K562 (cell line): ENCODE data around the gene KANK2. TPM values are rescaled to one million over a fixed set of nuclear protein-coding genes. Genes with fewer than 3 reads are reported as not detected.

ENCODE experiments used
- ATAC-seq: fragments of 200-7000 bp; cut with Tn5 transposase; 3 replicates; pipeline ENCODE4 v1.9.1; 2020; ENCODE audit warnings: moderate library complexity
- BruUV-seq: library from RNA; stranded (reverse); fragments of 400-500 nt; replicated peaks from 2 replicates; lab custom pipeline; 2021; lab: Mats Ljungman, UMichigan
- CTCF ChIA-PET: fragments of 300-600 bp; formaldehyde crosslinking; extraction: SDS; loops from one replicate; lab custom pipeline; 2021; ENCODE audit warnings: low intra/inter-chr PET ratio; lab: Yijun Ruan, JAX
- POLR2A ChIA-PET: fragments of 300-600, 350-650 bp; sonication (Branson Sonifier 250); formaldehyde crosslinking; extraction: SDS; loops from one replicate; lab custom pipeline; 2021; ENCODE audit warnings: antibody characterized with exemption, inconsistent platforms; lab: Yijun Ruan, JAX
- DNase-seq, 4 experiments: peaks; one replicate each; pipeline versions ENCODE4 v3.0.0 to v3.0.0-alpha.2; 2011 to 2018; ENCODE audit warnings: low spot score in 3 of 4, mixed read lengths in 3 of 4; ENCODE audit errors: extremely low read depth in 1 of 4
- FAIRE-seq: peaks from 2 replicates; lab custom pipeline; 2011; peaks lifted over from hg19 to GRCh38; lab: Jason Lieb, UNC
- H2AFZ ChIP-seq: 2 replicates; pipeline ENCODE4 v1.6.0; 2011; ENCODE audit warnings: low read depth, low read length, control low read depth, inconsistent platforms
- H3K27ac ChIP-seq: fragments of 200-600 bp; 3 replicates; pipeline ENCODE4 v1.8.0; 2011; ENCODE audit warnings: low read depth, mild to moderate bottlenecking, control low read depth, inconsistent platforms, low read length, moderate library complexity, mixed read lengths; ENCODE audit errors: extremely low read depth
- H3K27me3 ChIP-seq, 2 experiments: fragments of 300-600 bp in 1 of 2; 2 replicates in 1 of 2; 3 replicates in 1 of 2; pipeline versions ENCODE4 v1.6.0 to v1.8.0; 2011; ENCODE audit warnings: inconsistent platforms in 2 of 2, low read length in 2 of 2, mild to moderate bottlenecking in 1 of 2, mixed read lengths in 1 of 2, moderate library complexity in 1 of 2; ENCODE audit not compliant: control insufficient read depth in 2 of 2, insufficient read depth in 2 of 2
- H3K36me3 ChIP-seq: fragments of 300-600 bp; 3 replicates; pipeline ENCODE4 v1.8.0; 2011; ENCODE audit warnings: mild to moderate bottlenecking, low read length, inconsistent platforms; ENCODE audit not compliant: control insufficient read depth, insufficient read depth
- H3K4me1 ChIP-seq, 2 experiments: fragments of 200-600 bp in 1 of 2; replicated peaks in 1 of 2; 2 replicates in 1 of 2; 3 replicates in 1 of 2; pipeline versions ENCODE4 v1.5.1 to v1.8.0; 2011; ENCODE audit warnings: inconsistent platforms in 2 of 2, low read length in 2 of 2, mild to moderate bottlenecking in 1 of 2, mixed read lengths in 1 of 2, moderate library complexity in 1 of 2; ENCODE audit not compliant: control insufficient read depth in 2 of 2, insufficient read depth in 2 of 2
- H3K4me2 ChIP-seq: 2 replicates; pipeline ENCODE4 v1.6.1; 2011; ENCODE audit warnings: low read length, control low read depth, inconsistent platforms, mixed read lengths; ENCODE audit not compliant: insufficient read depth
- H3K4me3 ChIP-seq: fragments of 200-600 bp; sonication (generic), shearing (Covaris generic); 2 replicates; pipeline ENCODE4 v1.5.1; 2016; ENCODE audit warnings: control low read depth, inconsistent platforms
- H3K79me2 ChIP-seq: fragments of 200-600 bp; 3 replicates; pipeline ENCODE4 v1.8.0; 2011; ENCODE audit warnings: low read length, inconsistent platforms; ENCODE audit not compliant: control insufficient read depth, insufficient read depth
- H3K9ac ChIP-seq, 2 experiments: 2 replicates each; pipeline versions ENCODE4 v1.6.0 to v1.6.1; 2011; ENCODE audit warnings: low read depth in 2 of 2, low read length in 2 of 2, control low read depth in 1 of 2, inconsistent platforms in 1 of 2, mild to moderate bottlenecking in 1 of 2, mixed read lengths in 1 of 2; ENCODE audit not compliant: insufficient read depth in 1 of 2
- H3K9me1 ChIP-seq: one replicate; pipeline ENCODE4 v1.6.0; 2011; ENCODE audit warnings: inconsistent platforms, mild to moderate bottlenecking, low read length, moderate library complexity; ENCODE audit not compliant: control insufficient read depth, insufficient read depth
- H3K9me3 ChIP-seq: replicated peaks from 2 replicates; pipeline ENCODE4 v1.5.1; 2011; ENCODE audit warnings: low read depth, low read length, inconsistent platforms; ENCODE audit not compliant: control insufficient read depth, insufficient read depth
- H4K20me1 ChIP-seq: replicated peaks from 2 replicates; pipeline ENCODE4 v1.6.1; 2011; ENCODE audit warnings: low read length, inconsistent platforms, mixed read lengths; ENCODE audit not compliant: control insufficient read depth, insufficient read depth
- FOXK1 ChIP-seq: sonication (generic); formaldehyde crosslinking; IDR thresholded peaks from 2 replicates; pipeline ENCODE4 v1.8.0; 2022; ENCODE audit warnings: missing genetic modification reagents, mild to moderate bottlenecking, borderline replicate concordance
- FOXO4 ChIP-seq: fragments of 450-650 bp; formaldehyde crosslinking; IDR thresholded peaks from 2 replicates; pipeline ENCODE4 v1.4.0; 2020; ENCODE audit warnings: mild to moderate bottlenecking, moderate library complexity
- FUS ChIP-seq: fragments of 200-400 bp; formaldehyde crosslinking; optimal IDR thresholded peaks from 2 replicates; pipeline ENCODE3; 2017; ENCODE audit warnings: low read depth, low read length
- HLTF ChIP-seq: fragments of 450-650 bp; IDR thresholded peaks from 2 replicates; pipeline ENCODE4 v1.6.1; 2016
- IRF1 ChIP-seq: sonication (generic); formaldehyde crosslinking; IDR thresholded peaks from 2 replicates; pipeline ENCODE4 v1.8.0; 2022; ENCODE audit warnings: missing genetic modification reagents, mild to moderate bottlenecking, borderline replicate concordance
- MAX ChIP-seq: sonication (generic); formaldehyde crosslinking; IDR thresholded peaks from 2 replicates; pipeline ENCODE4 v1.9.0; 2022; ENCODE audit warnings: mild to moderate bottlenecking, missing genetic modification reagents
- POLR3A ChIP-seq: IDR thresholded peaks from 2 replicates; pipeline ENCODE4 v1.6.1; 2011; ENCODE audit warnings: borderline replicate concordance, mild to moderate bottlenecking, moderate library complexity; ENCODE audit not compliant: insufficient read length, insufficient read depth; ENCODE audit errors: extremely low read depth
- POLR3G ChIP-seq: IDR thresholded peaks from 2 replicates; pipeline ENCODE4 v1.6.1; 2011; ENCODE audit not compliant: insufficient read length, insufficient replicate concordance; ENCODE audit errors: extremely low read depth
- TBL1XR1 ChIP-seq, 2 experiments: IDR thresholded peaks; 2 replicates each; pipeline ENCODE4 v1.6.1; 2012; ENCODE audit warnings: improper control_type of control experiment in 2 of 2, low read length in 2 of 2, mild to moderate bottlenecking in 1 of 2
- ZKSCAN3 ChIP-seq: fragments of 250-450 bp; sonication (Bioruptor Pico); IDR thresholded peaks from 2 replicates; pipeline ENCODE4 v1.4.0; 2020
- ZNF263 ChIP-seq: sonication (generic); formaldehyde crosslinking; IDR thresholded peaks from 2 replicates; pipeline ENCODE4 v1.8.0; 2022; ENCODE audit warnings: mild to moderate bottlenecking, missing genetic modification reagents, borderline replicate concordance
- ZNF408 ChIP-seq: fragments of 250-450 bp; sonication (Bioruptor Pico); IDR thresholded peaks from 2 replicates; pipeline ENCODE4 v1.4.0; 2020; ENCODE audit warnings: low read depth, mild to moderate bottlenecking, moderate library complexity
- ZNF444 ChIP-seq: fragments of 250-450 bp; sonication (Bioruptor Pico); IDR thresholded peaks from 2 replicates; pipeline ENCODE4 v1.4.0; 2020; ENCODE audit warnings: mild to moderate bottlenecking, moderate library complexity
- ZNF699 ChIP-seq: fragments of 250-450 bp; sonication (Bioruptor Pico); IDR thresholded peaks from 2 replicates; pipeline ENCODE4 v1.8.0; 2021; ENCODE audit warnings: mild to moderate bottlenecking, moderate library complexity; ENCODE audit not compliant: insufficient replicate concordance
- WGBS: fragments of 100-300 bp; shearing (Covaris generic); methylation state at CpG from one replicate; pipeline ENCODE4 v1.1.6; 2016; ENCODE audit warnings: low coverage, mixed read lengths; ENCODE audit not compliant: insufficient coverage; ENCODE audit errors: missing lambda C conversion rate; 5-methylcytosine and 5-hydroxymethylcytosine counted together
- in situ Hi-C: fragments of 300-500 bp; cut with MboI; formaldehyde crosslinking; loops from 4 replicates; pipeline ENCODE4 v1.15.0; 2018; ENCODE audit warnings: inconsistent platforms, mixed read lengths
- intact Hi-C: fragments of 100-400 bp; cut with micrococcal nuclease; formaldehyde crosslinking; loops from 2 replicates; pipeline ENCODE4 v1.14.2; 2022
- polyA plus RNA-seq, 8 experiments: library from polyadenylated mRNA; depleted of rRNA in 4 of 8; stranded (reverse) in 5 of 8; unstranded in 3 of 8; fragments of >200 nt; fragmentation: Nextera tagmentation in 2 of 8; fragmentation: Illumina TruSeq in 1 of 8; extraction: Ambion mirVana in 2 of 8; extraction: Trizol in 1 of 8; gene quantifications; 2 replicates each; pipeline versions ENCODE4 v1.2.1 to v1.2.3, GENCODE V29; 2011 to 2014; ENCODE audit warnings: inconsistent platforms in 1 of 8, missing spikeins in 1 of 8
- total RNA-seq, 7 experiments: library from RNA; depleted of rRNA in 6 of 7; stranded (reverse); fragments of >200 nt in 6 of 7; fragmentation: Illumina TruSeq in 2 of 7; extraction: Trizol in 2 of 7; gene quantifications; 2 replicates each; pipeline versions ENCODE4 v1.2.1 to v1.2.3, GENCODE V29; 2011 to 2021; ENCODE audit warnings: low replicate concordance in 1 of 7

The KANK2 gene
- total and polyA plus RNA-seq, 9 of the 15 experiments (the other 6 are each of a cell fraction or from before 2014, with no cell fraction given) = 4.4 to 47.8 (median 21.3) TPM

GRCh38 chr19:11164879-11165406 lies 32.4 kb downstream of the KANK2 start:
- peaks cover 26% of the 10 kb centered on the region; the same call in 2 of the 3 replicates for H3K36me3 ChIP-seq
- ATAC-seq = no peak
- no TSS peak for BruUV-seq
- DNase-seq = no peak
- WGBS = 78% methylated on average over 17 of the region's 17 CpGs
- in situ Hi-C loops (no loop called here), intact Hi-C loops (no loop called here)
- no peaks in the 10 kb centered on the region for H3K9me1 ChIP-seq
- CTCF ChIA-PET = no interaction called here
- H3K9ac ChIP-seq = no peak overlapping the region
- H3K79me2 ChIP-seq = no peaks in the 10 kb centered on the region
- no peak overlapping the region for H3K27ac ChIP-seq
- H3K4me1 ChIP-seq = peaks cover 3 to 4% of the 10 kb centered on the region in 2 experiments; a peak in 4 of 5 replicates
- TF ChIP-seq TBL1XR1 (IDR thresholded peaks at IDR 0.05; ENCODE audit: low read length in 2 of 2) (no peak), FUS (no peak), IRF1 (CRISPR knock-in tag) (no peak), ZNF263 (no peak), FOXO4 (no peak), POLR3A (no peak), MAX (no peak), ZNF444 (CRISPR knock-in tag) (no peak), POLR3G (no peak), ZNF408 (CRISPR knock-in tag) (no peak), HLTF (no peak), ZNF699 (CRISPR knock-in tag) (no peak), FOXK1 (no peak), ZKSCAN3 (CRISPR knock-in tag) (no peak)
- H2AFZ ChIP-seq = no peak overlapping the region
- H3K4me3 ChIP-seq = no peak overlapping the region
- no peaks in the 10 kb centered on the region for H3K27me3 ChIP-seq
- FAIRE-seq = no peak
- no peaks in the 10 kb centered on the region for H3K9me3 ChIP-seq
- H3K4me2 ChIP-seq = no peak overlapping the region
- H4K20me1 ChIP-seq = no peaks in the 10 kb centered on the region
- POLR2A ChIA-PET = interaction anchor here (0.8 to 1.6 kb wide), 4 partner anchors 10 to 200 kb away, joined by 3 to 7 read pairs (median 6); no protein-coding TSS in a partner anchor
